Thymus (tissue), 11 donors: ENCODE measurements around the gene LRCOL1. TPM values are rescaled to one million over a fixed set of nuclear protein-coding genes. Genes with fewer than 3 reads are reported as not detected.

Source experiments
- DNase-seq, 9 donors: peaks; one replicate each; pipeline ENCODE4 v3.0.0-alpha.2; 2013; ENCODE audit warnings: low spot score in 9 of 9, low read depth in 6 of 9, missing footprints in 1 of 9
- H3K27ac ChIP-seq, 2 donors: one replicate each; pipeline ENCODE4 v1.5.1; 2013; ENCODE audit warnings: control low read depth in 1 of 2, low read depth in 1 of 2, low read length in 1 of 2, mild to moderate bottlenecking in 1 of 2, moderate library complexity in 1 of 2
- H3K27me3 ChIP-seq, 2 donors: one replicate each; pipeline ENCODE4 v1.5.1; 2013; ENCODE audit warnings: low read length in 1 of 2; ENCODE audit not compliant: control insufficient read depth in 2 of 2, insufficient read depth in 1 of 2
- H3K36me3 ChIP-seq, 2 donors: one replicate each; pipeline ENCODE4 v1.5.1; 2013; ENCODE audit warnings: low read length in 1 of 2, mild to moderate bottlenecking in 1 of 2, moderate library complexity in 1 of 2; ENCODE audit not compliant: control insufficient read depth in 2 of 2, insufficient read depth in 2 of 2
- H3K4me1 ChIP-seq, 2 donors: one replicate each; pipeline ENCODE4 v1.5.1; 2013; ENCODE audit warnings: low read length in 2 of 2; ENCODE audit not compliant: control insufficient read depth in 2 of 2, insufficient read depth in 2 of 2
- H3K4me3 ChIP-seq, 2 donors: one replicate each; pipeline ENCODE4 v1.5.1; 2013; ENCODE audit warnings: low read length in 2 of 2, control low read depth in 1 of 2, mild to moderate bottlenecking in 1 of 2
- H3K9me3 ChIP-seq, 2 donors: one replicate each; pipeline ENCODE4 v1.5.1; 2013; ENCODE audit warnings: low read length in 1 of 2, mild to moderate bottlenecking in 1 of 2; ENCODE audit not compliant: control insufficient read depth in 2 of 2, insufficient read depth in 1 of 2
- WGBS: extraction: QIAGEN DNeasy Blood & Tissue Kit; methylation state at CpG from one replicate; pipeline ENCODE4 v1.1.7; 2013; 5-methylcytosine and 5-hydroxymethylcytosine counted together
- polyA plus RNA-seq: library from polyadenylated mRNA; stranded (reverse); fragments of 200-250 nt; gene quantifications from one replicate; pipeline ENCODE4 v1.2.3, GENCODE V29; 2013
- total RNA-seq: library from RNA; stranded (reverse); fragments of 120-200 nt; gene quantifications from one replicate; pipeline ENCODE4 v1.2.4, GENCODE V29; 2013
- donor health status: healthy.

LRCOL1 gene
- total and polyA plus RNA-seq, 2 donors = 0.61 to 1.1 TPM

- H3K9me3 ChIP-seq = no peaks in the 10 kb centered on the region
- peaks cover 36 to 60% of the 10 kb centered on the region in 2 donors for H3K36me3 ChIP-seq
- DNase-seq = no peak
- H3K27me3 ChIP-seq = no peaks in the 10 kb centered on the region
- WGBS = 98% methylated on average over 39 of the region's 39 CpGs
- no peak overlapping the region for H3K27ac ChIP-seq
- no peak overlapping the region for H3K4me3 ChIP-seq
- peaks cover 0 to 2% of the 10 kb centered on the region in 2 donors for H3K4me1 ChIP-seq
These were observed 35.9 kb downstream of the LRCOL1 start for GRCh38 chr12:132574271-132574996.

GRCh38 chr12:132572801-132573760 is 37.3 kb downstream of the LRCOL1 start:
- H3K36me3 ChIP-seq = peaks cover 41 to 60% of the 10 kb centered on the region in 2 donors
- H3K9me3 ChIP-seq = no peaks in the 10 kb centered on the region
- WGBS = 95% methylated on average over 36 of the region's 36 CpGs
- DNase-seq = no peak
- H3K4me1 ChIP-seq = no peaks in the 10 kb centered on the region
- H3K27ac ChIP-seq = no peak overlapping the region
- no peak overlapping the region for H3K4me3 ChIP-seq
- H3K27me3 ChIP-seq = no peaks in the 10 kb centered on the region

GRCh38 chr12:132572106-132572505 is 38.3 kb downstream of the LRCOL1 start:
- 97% methylated on average over 26 of the region's 26 CpGs for WGBS
- H3K4me1 ChIP-seq = no peaks in the 10 kb centered on the region
- peaks cover 36 to 57% of the 10 kb centered on the region in 2 donors for H3K36me3 ChIP-seq
- H3K9me3 ChIP-seq = no peaks in the 10 kb centered on the region
- DNase-seq = no peak
- no peak overlapping the region for H3K27ac ChIP-seq
- H3K4me3 ChIP-seq = no peak overlapping the region
- H3K27me3 ChIP-seq = no peaks in the 10 kb centered on the region

- Histone ChIP-seq H3K36me3 (peaks cover 33 to 56% of the 10 kb centered on the region in 2 donors), H3K27me3 (no peaks in the 10 kb centered on the region), H3K4me1 (no peaks in the 10 kb centered on the region), H3K4me3 (no peak overlapping the region), H3K9me3 (no peaks in the 10 kb centered on the region), H3K27ac (no peak overlapping the region)
- WGBS = 96% methylated on average over 20 of the region's 20 CpGs
- DNase-seq = no peak
These were observed 38.8 kb downstream of the LRCOL1 start for GRCh38 chr12:132571598-132571997.

- H3K27me3 ChIP-seq = no peaks in the 10 kb centered on the region
- peaks cover 30 to 58% of the 10 kb centered on the region in 2 donors for H3K36me3 ChIP-seq
- H3K9me3 ChIP-seq = no peaks in the 10 kb centered on the region
- DNase-seq = no peak
- no peaks in the 10 kb centered on the region for H3K4me1 ChIP-seq
- H3K27ac ChIP-seq = no peak overlapping the region
- 96% methylated on average over 27 of the region's 27 CpGs for WGBS
- H3K4me3 ChIP-seq = no peak overlapping the region
These were observed 39.3 kb downstream of the LRCOL1 start for GRCh38 chr12:132571051-132571450.

- no peaks in the 10 kb centered on the region for H3K9me3 ChIP-seq
- 98% methylated on average over 26 of the region's 26 CpGs for WGBS
- DNase-seq = no peak
- no peaks in the 10 kb centered on the region for H3K27me3 ChIP-seq
- H3K36me3 ChIP-seq = peaks cover 30 to 55% of the 10 kb centered on the region in 2 donors
- H3K4me3 ChIP-seq = no peak overlapping the region
- no peak overlapping the region for H3K27ac ChIP-seq
- H3K4me1 ChIP-seq = no peaks in the 10 kb centered on the region
These were observed 39.7 kb downstream of the LRCOL1 start for GRCh38 chr12:132570635-132571034.

- H3K36me3 ChIP-seq = peaks cover 29 to 55% of the 10 kb centered on the region in 2 donors
- 98% methylated on average over 55 of the region's 55 CpGs for WGBS
- no peak for DNase-seq
- no peaks in the 10 kb centered on the region for H3K4me1 ChIP-seq
- H3K4me3 ChIP-seq = no peak overlapping the region
- no peaks in the 10 kb centered on the region for H3K27me3 ChIP-seq
- no peak overlapping the region for H3K27ac ChIP-seq
- no peaks in the 10 kb centered on the region for H3K9me3 ChIP-seq
These were observed 40.4 kb downstream of the LRCOL1 start for GRCh38 chr12:132569856-132570480.

- no peak for DNase-seq
- Histone ChIP-seq H3K27ac (no peak overlapping the region), H3K36me3 (peaks cover 22 to 45% of the 10 kb centered on the region in 2 donors), H3K4me1 (no peaks in the 10 kb centered on the region), H3K27me3 (no peaks in the 10 kb centered on the region), H3K4me3 (no peak overlapping the region), H3K9me3 (no peaks in the 10 kb centered on the region)
- 94% methylated on average over 17 of the region's 17 CpGs for WGBS
These were observed 41.4 kb downstream of the LRCOL1 start for GRCh38 chr12:132568826-132569480.
